Left lobe of liver (tissue), 2 donors: Measurements from ENCODE around the gene C4orf46. TPM values are rescaled to one million over a fixed set of nuclear protein-coding genes. Genes with fewer than 3 reads are reported as not detected.

ENCODE experiments used
- ATAC-seq: fragments of 200-7000 bp; cut with Tn5 transposase; one replicate; pipeline ENCODE4 v1.9.1; 2020; ENCODE audit warnings: mild to moderate bottlenecking, moderate library complexity
- DNase-seq: peaks from one replicate; pipeline ENCODE4 v3.0.0-alpha.2; 2020; ENCODE audit warnings: low spot score
- total RNA-seq: library from RNA; stranded (reverse); gene quantifications from one replicate; pipeline ENCODE4 v1.2.1, GENCODE V29; 2021
- donor health status: DM: no; HTN: no; CAD: no; lungs with moderate emphysema.
- donor health status: DM: no; HTN: yes; CAD: no.

The C4orf46 gene
- total RNA-seq, 1 donor from 2014 or later, result 0.60 TPM

GRCh38 chr4:158656439-158656838, 15.2 kb downstream of the C4orf46 start:
- ATAC-seq, result no peak
- no peak for DNase-seq

- ATAC-seq, result no peak
- DNase-seq, result no peak
Measured at GRCh38 chr4:158652920-158653319, 18.8 kb downstream of the C4orf46 start.

- no peak for ATAC-seq
- no peak for DNase-seq
Measured at GRCh38 chr4:158649111-158649680, 22.5 kb downstream of the C4orf46 start.

- ATAC-seq (no peak), DNase-seq (no peak)
Measured at GRCh38 chr4:158644760-158645159, 26.9 kb downstream of the C4orf46 start.

GRCh38 chr4:158644356-158644755, 27.3 kb downstream of the C4orf46 start:
- ATAC-seq, result no peak
- no peak for DNase-seq

- DNase-seq, result no peak
Measured at GRCh38 chr4:158636619-158637018, 35.1 kb downstream of the C4orf46 start.

GRCh38 chr4:158630893-158631292, 40.8 kb downstream of the C4orf46 start:
- no peak for DNase-seq
- ATAC-seq, result no peak

More at GRCh38 chr4:158636619-158637018, 35.1 kb downstream of the C4orf46 start:
- no peak for ATAC-seq

- DNase-seq (no peak), ATAC-seq (no peak)
Measured at GRCh38 chr4:158625544-158625943, 46.1 kb downstream of the C4orf46 start.

GRCh38 chr4:158624889-158625478, 46.7 kb downstream of the C4orf46 start:
- peak; percentile 93 for ATAC-seq
- no peak for DNase-seq

- no peak for DNase-seq
- ATAC-seq, result no peak
Measured at GRCh38 chr4:158622251-158622650, 49.4 kb downstream of the C4orf46 start.

- no peak for DNase-seq
- ATAC-seq, result no peak
Measured at GRCh38 chr4:158621729-158622128, 50.0 kb downstream of the C4orf46 start.

GRCh38 chr4:158617956-158618355, 53.7 kb downstream of the C4orf46 start:
- DNase-seq, result no peak
- ATAC-seq, result no peak

Other genes with a start within 250 kb of the C4orf46 start
- gene RXFP1, start 150.0 kb downstream of the C4orf46 start, total RNA-seq, result 1.1 TPM
- gene ETFDH, start 409 bp upstream of the C4orf46 start, total RNA-seq, result 134 TPM
- gene PPID, start 51.5 kb upstream of the C4orf46 start, total RNA-seq, result 12.5 TPM
- gene FNIP2, start 97.1 kb upstream of the C4orf46 start, total RNA-seq, result 60.8 TPM